IPS-20b (cell line): ENCODE measurements around the gene NEK5.
"Not testable (repeated sequence)": the region's sequence is repeated elsewhere in the genome, so short reads cannot be mapped to it uniquely, and the experiment has no call there.

ENCODE experiments used
- H3K27ac ChIP-seq: one replicate; pipeline ENCODE4 v1.5.1; 2013; ENCODE audit warnings: low read length
- H3K27me3 ChIP-seq: 2 replicates; pipeline ENCODE4 v1.6.1; 2013; ENCODE audit warnings: mild to moderate bottlenecking, low read length, inconsistent platforms; ENCODE audit not compliant: insufficient read depth
- H3K36me3 ChIP-seq: 2 replicates; pipeline ENCODE4 v1.6.1; 2013; ENCODE audit warnings: low read depth, mild to moderate bottlenecking, inconsistent platforms, low read length, moderate library complexity; ENCODE audit not compliant: insufficient read depth
- H3K4me1 ChIP-seq: 2 replicates; pipeline ENCODE4 v1.6.1; 2013; ENCODE audit warnings: mild to moderate bottlenecking, control low read depth, inconsistent platforms, low read length, moderate library complexity; ENCODE audit not compliant: insufficient read depth
- H3K4me3 ChIP-seq: 2 replicates; pipeline ENCODE4 v1.5.1; 2013; ENCODE audit warnings: mild to moderate bottlenecking, low read length, inconsistent platforms
- H3K9ac ChIP-seq: 2 replicates; pipeline ENCODE4 v1.6.1; 2013; ENCODE audit warnings: low read depth, mild to moderate bottlenecking, inconsistent platforms, low read length, moderate library complexity
- H3K9me3 ChIP-seq: 2 replicates; pipeline ENCODE4 v1.6.1; 2013; ENCODE audit warnings: mild to moderate bottlenecking, low read depth, low read length, inconsistent platforms; ENCODE audit not compliant: insufficient read depth

Gene NEK5

DNA sequence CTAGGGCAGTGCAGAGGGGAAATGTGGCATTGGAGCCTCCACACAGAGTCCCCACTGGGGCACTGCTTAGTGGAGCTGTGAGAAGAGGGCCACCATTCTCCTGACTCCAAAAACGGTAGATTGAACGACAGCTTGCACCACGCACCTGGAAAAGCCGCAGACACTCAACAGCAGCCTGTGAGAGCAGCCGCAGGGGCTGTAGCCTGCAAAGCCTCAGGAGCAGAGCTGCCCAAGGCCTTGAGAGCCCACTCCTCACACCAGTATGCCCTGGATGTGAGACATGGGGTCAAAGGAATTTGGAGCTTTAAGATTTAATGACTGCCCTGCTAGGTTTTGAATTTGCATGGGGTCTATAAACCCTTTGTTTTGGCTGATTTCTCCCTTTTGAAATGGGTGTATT lies 31.7 kb downstream of the NEK5 start:
- Histone ChIP-seq H3K36me3 (no peaks in the 10 kb centered on the region), H3K9ac (no peak overlapping the region), H3K27me3 (no peaks in the 10 kb centered on the region), H3K4me3 (no peak overlapping the region), H3K4me1 (peaks cover 4% of the 10 kb centered on the region; the same call in 1 of the 2 replicates), H3K9me3 (peaks cover 5% of the 10 kb centered on the region; the same call in 1 of the 2 replicates), H3K27ac (no peak overlapping the region)

DNA sequence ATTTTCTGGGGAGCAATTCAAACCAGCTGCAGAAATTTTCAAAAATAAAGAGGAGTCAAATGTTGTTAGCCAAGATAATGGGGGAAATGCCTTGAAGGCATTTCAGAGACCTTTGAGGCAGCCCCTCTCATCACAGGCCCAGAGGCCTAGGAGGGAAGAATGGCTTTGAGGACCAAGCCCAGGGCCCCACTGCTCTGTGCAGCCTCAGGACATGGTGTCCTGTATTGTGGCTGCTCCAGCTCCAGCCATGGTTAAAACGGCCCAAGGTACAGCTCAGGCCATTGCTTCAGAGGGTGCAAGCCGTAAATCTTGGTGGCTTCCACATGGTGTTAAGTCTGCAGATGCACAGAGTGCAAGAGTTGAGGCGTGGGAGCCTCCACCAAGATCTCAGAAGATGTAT lies 32.1 kb downstream of the NEK5 start:
- no peak overlapping the region for H3K27ac ChIP-seq

DNA sequence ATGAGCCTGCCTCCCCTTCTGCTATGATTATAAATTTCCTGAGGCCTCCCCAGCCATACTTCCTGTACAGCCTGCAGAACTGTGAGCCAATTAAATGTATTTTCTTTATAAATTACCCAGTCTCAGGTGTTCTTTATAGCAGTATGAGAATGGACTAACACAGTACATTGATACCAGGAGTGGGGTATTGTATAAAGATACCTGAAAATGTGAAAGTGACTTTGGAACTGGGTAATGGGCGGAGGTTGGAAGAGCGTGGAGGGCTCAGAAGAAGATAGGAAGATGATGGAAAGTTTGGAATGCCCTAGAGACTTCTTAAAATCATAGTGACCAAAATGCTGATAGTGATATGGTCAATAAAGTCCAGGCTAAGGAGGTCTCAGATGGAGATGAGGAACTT lies 32.8 kb downstream of the NEK5 start:
- H3K4me3 ChIP-seq, result no peak overlapping the region
- peaks cover 5% of the 10 kb centered on the region; the same call in 1 of the 2 replicates for H3K9me3 ChIP-seq
- no peaks in the 10 kb centered on the region for H3K27me3 ChIP-seq
- no peak overlapping the region for H3K9ac ChIP-seq
- no peak overlapping the region for H3K27ac ChIP-seq
- peaks cover 4% of the 10 kb centered on the region; the same call in 1 of the 2 replicates for H3K4me1 ChIP-seq
- no peaks in the 10 kb centered on the region for H3K36me3 ChIP-seq

More for the DNA sequence above, 32.1 kb downstream of the NEK5 start:
- H3K9ac ChIP-seq, result no peak overlapping the region
- H3K27me3 ChIP-seq, result no peaks in the 10 kb centered on the region
- no peak overlapping the region for H3K4me3 ChIP-seq
- H3K9me3 ChIP-seq, result peaks cover 5% of the 10 kb centered on the region; the same call in 1 of the 2 replicates
- no peaks in the 10 kb centered on the region for H3K36me3 ChIP-seq
- H3K4me1 ChIP-seq, result peaks cover 4% of the 10 kb centered on the region; the same call in 1 of the 2 replicates

DNA sequence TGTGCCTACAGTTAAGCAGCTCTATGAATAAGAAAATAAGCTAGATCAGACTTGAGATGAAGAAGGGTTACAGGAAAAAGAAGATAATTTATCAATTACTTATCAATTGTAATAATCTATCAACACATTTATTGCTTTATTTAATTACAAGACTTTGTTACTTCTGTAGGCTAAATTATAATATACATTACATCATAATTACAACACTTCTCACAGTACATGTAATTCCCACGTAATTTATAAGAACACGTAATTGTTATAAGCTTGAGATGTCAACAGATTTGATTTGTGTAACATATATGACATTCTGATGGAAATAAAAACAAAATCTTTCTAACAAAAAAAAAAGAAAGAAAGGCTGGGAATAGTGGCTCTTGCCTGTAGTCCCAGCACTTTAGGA lies 36.8 kb downstream of the NEK5 start:
- H3K9ac ChIP-seq, result no peak overlapping the region
- H3K36me3 ChIP-seq, result no peaks in the 10 kb centered on the region
- no peaks in the 10 kb centered on the region for H3K4me1 ChIP-seq
- H3K27ac ChIP-seq, result no peak overlapping the region
- peaks cover 5% of the 10 kb centered on the region; the same call in 1 of the 2 replicates for H3K9me3 ChIP-seq
- no peaks in the 10 kb centered on the region for H3K27me3 ChIP-seq
- H3K4me3 ChIP-seq, result no peak overlapping the region

DNA sequence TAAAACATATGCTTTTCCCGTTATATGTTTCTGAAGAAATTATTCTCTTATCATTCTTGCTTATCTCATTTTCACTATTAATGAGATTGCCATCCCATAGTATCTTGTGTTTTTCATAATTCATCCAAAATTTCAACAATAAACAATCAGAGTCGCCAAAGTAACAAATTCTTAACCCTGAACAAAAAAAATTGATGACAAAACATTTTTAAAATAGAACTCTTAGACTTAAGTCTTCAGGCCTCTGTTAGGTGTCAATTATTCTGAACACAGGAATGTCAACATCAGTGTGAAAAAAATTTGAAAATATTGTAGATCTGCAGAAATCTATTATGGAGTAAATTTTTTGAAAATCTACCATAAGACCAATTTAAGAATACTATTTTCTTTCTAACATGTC lies 37.4 kb downstream of the NEK5 start:
- H3K36me3 ChIP-seq, result no peaks in the 10 kb centered on the region
- no peak overlapping the region for H3K9ac ChIP-seq
- H3K27ac ChIP-seq, result no peak overlapping the region
- peaks cover 5% of the 10 kb centered on the region; the same call in 1 of the 2 replicates for H3K9me3 ChIP-seq
- H3K4me1 ChIP-seq, result no peaks in the 10 kb centered on the region
- H3K4me3 ChIP-seq, result no peak overlapping the region
- no peaks in the 10 kb centered on the region for H3K27me3 ChIP-seq

DNA sequence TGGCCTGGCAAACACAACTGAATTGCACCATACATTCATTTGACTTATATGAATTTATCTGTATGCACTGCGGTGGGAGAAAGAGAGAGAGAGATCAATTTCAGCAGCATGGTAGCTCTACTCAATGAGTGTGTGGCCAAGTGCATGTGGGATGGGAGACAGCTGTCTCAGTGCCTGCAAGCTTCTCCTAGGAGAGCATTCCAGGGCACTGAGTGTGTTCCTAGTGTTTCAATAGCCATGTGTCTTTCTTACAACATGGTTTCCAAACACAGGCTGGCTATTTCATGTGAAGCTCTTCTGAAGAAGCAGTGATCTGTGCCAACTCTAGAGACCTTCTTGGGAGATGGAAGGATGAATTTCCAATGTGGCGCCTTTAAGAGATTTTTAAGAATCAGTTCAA lies 43.5 kb downstream of the NEK5 start:
- Histone ChIP-seq H3K4me3 (no peak overlapping the region), H3K9ac (no peak overlapping the region), H3K27ac (no peak overlapping the region), H3K9me3 (no peaks in the 10 kb centered on the region), H3K4me1 (no peaks in the 10 kb centered on the region), H3K27me3 (no peaks in the 10 kb centered on the region), H3K36me3 (no peaks in the 10 kb centered on the region)

DNA sequence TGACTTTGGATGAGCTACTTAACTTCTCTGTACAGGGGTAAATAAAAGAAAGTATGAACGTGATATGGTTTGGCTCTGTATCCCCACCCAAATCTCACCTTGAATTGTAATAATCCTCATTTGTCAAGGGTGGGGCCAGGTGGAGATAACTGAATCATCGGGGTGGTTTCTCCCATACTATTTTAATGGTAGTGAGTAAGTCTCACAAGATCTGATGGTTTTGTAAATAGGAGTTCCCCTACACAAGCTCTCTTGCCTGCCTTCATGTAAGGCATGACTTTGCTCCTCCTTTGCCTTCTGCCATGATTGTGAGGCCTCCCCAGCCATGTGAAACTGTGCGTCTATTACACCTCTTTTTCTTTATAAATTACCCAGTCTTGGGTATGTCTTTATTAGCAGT lies 43.9 kb downstream of the NEK5 start:
- not testable (repeated sequence) for H3K4me1 ChIP-seq, H3K27me3 ChIP-seq, H3K27ac ChIP-seq, H3K36me3 ChIP-seq, H3K4me3 ChIP-seq, H3K9ac ChIP-seq, H3K9me3 ChIP-seq

DNA sequence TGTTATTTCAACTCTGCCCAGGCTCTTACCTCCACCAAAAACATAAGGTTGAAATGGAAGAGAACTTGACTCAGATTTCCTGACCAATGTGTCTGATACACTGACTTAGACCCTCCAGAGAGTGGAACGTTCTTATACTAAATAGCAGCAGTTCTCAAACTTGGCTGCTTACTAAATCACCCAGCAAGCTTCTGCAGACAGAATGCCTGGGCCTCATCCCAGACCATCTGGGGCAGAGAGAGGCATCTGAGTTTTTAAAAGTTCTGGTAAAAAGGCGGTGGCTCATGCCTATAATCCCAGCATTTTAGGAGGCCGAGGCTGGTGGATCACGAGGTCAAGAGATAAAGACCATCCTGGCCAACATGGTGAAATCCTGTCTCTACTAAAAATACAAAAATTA lies 46.3 kb downstream of the NEK5 start:
- Histone ChIP-seq H3K4me3 (no peak overlapping the region), H3K27ac (no peak overlapping the region), H3K9ac (no peak overlapping the region), H3K36me3 (no peaks in the 10 kb centered on the region), H3K9me3 (no peaks in the 10 kb centered on the region), H3K27me3 (no peaks in the 10 kb centered on the region), H3K4me1 (no peaks in the 10 kb centered on the region)

DNA sequence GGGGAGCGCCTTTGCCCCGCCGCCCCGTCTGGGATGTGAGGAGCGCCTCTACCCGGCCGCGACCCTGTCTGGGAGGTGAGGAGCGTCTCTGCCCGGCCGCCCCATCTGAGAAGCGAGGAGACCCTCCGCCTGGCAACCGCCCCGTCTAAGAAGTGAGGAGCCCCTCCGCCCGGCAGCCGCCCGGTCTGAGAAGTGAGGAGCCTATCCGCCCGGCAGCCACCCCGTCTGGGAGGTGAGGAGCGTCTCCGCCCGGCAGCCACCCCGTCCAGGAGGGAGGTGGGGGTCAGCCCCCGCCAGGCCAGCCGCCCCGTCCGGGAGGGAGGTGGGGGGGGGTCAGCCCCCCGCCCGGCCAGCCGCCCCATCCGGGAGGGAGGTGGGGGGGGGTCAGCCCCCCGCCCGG lies 49.0 kb downstream of the NEK5 start:
- H3K9me3 ChIP-seq, result not testable (repeated sequence)

DNA sequence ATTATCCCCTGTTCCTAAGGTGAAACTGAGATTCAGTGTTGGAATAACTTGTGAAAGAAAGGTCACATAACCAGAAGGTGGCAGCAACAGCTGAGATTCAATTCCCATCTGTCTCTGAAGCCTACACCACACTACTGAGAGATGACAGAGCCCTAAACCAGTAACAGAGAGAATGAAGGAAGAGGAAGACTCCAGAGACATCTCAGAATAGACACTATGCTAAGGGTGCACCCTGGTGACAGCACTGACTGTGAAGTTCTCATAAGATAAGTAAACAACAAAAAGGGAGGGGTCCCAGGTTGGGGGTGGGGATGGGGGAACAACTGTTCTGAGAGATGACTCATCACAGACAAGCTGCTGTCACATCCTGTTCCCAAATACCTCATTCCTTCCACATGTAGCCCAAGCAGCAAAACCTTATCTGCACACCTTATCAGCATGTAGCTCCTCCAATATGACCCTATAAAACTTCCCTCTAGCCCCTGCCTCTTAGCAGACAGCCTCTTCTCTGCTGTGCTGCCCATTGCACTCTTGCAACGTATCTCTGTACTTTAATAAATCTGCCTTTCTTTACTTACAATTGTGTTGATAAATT lies 57.8 kb downstream of the NEK5 start:
- Histone ChIP-seq H3K9ac (no peak overlapping the region), H3K36me3 (no peaks in the 10 kb centered on the region), H3K4me3 (no peak overlapping the region), H3K9me3 (peaks cover 47% of the 10 kb centered on the region), H3K27me3 (no peaks in the 10 kb centered on the region), H3K4me1 (no peaks in the 10 kb centered on the region), H3K27ac (no peak overlapping the region)

More for the DNA sequence above, 49.0 kb downstream of the NEK5 start:
- H3K9ac ChIP-seq, H3K36me3 ChIP-seq, H3K4me1 ChIP-seq, H3K4me3 ChIP-seq, H3K27me3 ChIP-seq, H3K27ac ChIP-seq: not testable (repeated sequence)

DNA sequence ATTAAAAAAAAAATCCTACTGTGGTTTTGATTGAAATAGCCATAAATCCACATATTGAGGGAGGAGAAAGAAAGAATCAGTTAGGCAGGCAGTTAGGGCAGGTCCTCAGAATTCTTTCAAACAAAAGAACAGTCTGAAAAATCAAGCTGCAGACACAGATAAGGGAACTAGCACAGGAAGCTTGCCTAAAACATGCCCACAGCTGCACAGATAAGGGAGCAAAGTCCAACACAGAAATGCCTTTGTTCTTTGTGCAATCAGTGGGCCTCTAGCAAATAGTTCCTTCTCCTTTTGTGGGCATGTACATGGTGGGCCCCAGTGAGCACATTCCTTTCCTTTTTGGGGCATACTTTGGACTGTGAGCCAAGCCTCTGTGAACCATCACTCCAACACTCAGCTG lies 61.6 kb downstream of the NEK5 start:
- Histone ChIP-seq H3K9me3 (peaks cover 58% of the 10 kb centered on the region), H3K27ac (no peak overlapping the region), H3K4me3 (no peak overlapping the region), H3K9ac (no peak overlapping the region), H3K4me1 (no peaks in the 10 kb centered on the region), H3K36me3 (no peaks in the 10 kb centered on the region), H3K27me3 (no peaks in the 10 kb centered on the region)

DNA sequence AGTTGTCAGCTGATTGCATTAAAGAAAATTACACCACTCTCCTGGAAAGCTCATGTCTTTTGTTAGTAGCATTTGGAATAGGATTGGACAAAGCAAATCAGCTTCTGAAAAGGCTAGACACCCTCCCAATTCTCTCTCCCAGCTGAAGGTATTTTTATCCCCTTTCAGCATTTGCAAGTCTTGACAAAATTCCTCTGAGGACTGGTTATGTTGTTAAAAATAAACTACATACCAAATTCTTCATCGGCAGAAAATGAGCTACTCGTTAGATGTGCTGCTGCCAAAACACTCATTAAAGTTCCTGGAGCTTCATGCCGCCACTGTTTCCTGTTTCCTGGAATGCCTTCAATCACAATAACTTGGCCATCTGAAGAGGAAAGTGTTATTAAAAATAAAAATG lies 67.3 kb downstream of the NEK5 start:
- Histone ChIP-seq H3K9ac (no peak overlapping the region), H3K4me3 (no peak overlapping the region), H3K9me3 (peaks cover 27% of the 10 kb centered on the region), H3K27me3 (no peaks in the 10 kb centered on the region), H3K4me1 (no peaks in the 10 kb centered on the region), H3K27ac (no peak overlapping the region), H3K36me3 (no peaks in the 10 kb centered on the region)
